ENCODE results near the gene TNFRSF9. TPM values are rescaled to one million over a fixed set of nuclear protein-coding genes. Genes with fewer than 3 reads are reported as not detected.

The TNFRSF9 gene
- total RNA-seq, 1 experiment from 2014 or later, result not detected

DNA sequence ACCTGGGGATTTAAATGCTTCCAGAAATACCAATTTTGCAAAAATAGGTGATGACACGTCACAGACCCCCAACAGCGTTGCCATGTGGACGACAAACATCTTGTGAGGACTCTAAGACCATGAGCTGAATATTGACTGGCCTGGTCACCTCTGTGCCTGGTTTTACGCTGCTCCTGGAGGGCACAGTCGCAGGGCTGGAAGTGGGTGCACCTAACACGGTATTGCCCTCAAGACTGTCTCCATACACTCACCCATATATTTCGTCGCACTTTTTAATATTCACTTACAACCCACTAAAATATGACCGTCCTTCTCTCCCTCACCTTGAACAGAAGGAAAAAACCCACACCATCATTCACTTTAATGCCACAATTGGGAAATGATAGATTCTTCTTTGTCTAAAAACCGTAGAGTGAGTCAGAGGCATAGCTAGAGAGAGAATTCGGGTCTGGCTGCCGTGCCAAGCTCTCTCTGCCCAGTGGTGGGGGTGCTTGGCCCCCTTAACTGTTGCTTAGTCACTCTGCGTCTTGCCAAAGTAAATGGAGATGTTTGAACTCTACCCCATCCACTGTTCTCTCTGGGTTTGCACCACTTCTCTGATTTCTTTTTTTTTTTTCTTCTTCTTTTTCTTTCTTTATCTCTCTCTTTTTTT, 47.0 kb downstream of the TNFRSF9 start:
- Histone ChIP-seq H3K23me2 (ENCODE audit: insufficient read length, low read depth, low read length, poor library complexity, severe bottlenecking) (no peaks in the 10 kb centered on the region), H3K79me2 (ENCODE audit: insufficient read depth, low read length) (no peaks in the 10 kb centered on the region), H2BK120ac (ENCODE audit: low read depth, low read length, poor library complexity, severe bottlenecking) (no peak overlapping the region), H2AFZ (ENCODE audit: low read length) (no peak overlapping the region), H4K5ac (ENCODE audit: insufficient read length, low read depth, low read length) (no peak overlapping the region), H3K27me3 (ENCODE audit: insufficient read depth, low read length) (no peaks in the 10 kb centered on the region), H3K27ac (ENCODE audit: insufficient read length, low read depth, low read length) (no peak overlapping the region), H4K8ac (replicated peaks; ENCODE audit: insufficient read length, low read depth, low read length) (no peak overlapping the region), H4K20me1 (ENCODE audit: control insufficient read depth, insufficient read depth, insufficient read length) (no peaks in the 10 kb centered on the region), H3K23ac (ENCODE audit: insufficient read length, low read depth, low read length) (no peak overlapping the region), H3K4ac (ENCODE audit: low read depth, low read length) (no peak overlapping the region), H3K4me1 (ENCODE audit: insufficient read depth, low read length) (no peaks in the 10 kb centered on the region), H2BK20ac (ENCODE audit: low read depth, low read length, poor library complexity, severe bottlenecking) (no peak overlapping the region), H3K14ac (ENCODE audit: insufficient read depth, low read length) (no peak overlapping the region), H3K9me3 (ENCODE audit: control insufficient read depth, low read depth, low read length) (no peaks in the 10 kb centered on the region), H3K56ac (ENCODE audit: insufficient read length, low read depth, low read length) (no peak overlapping the region), H3K18ac (ENCODE audit: insufficient read length, low read depth, low read length) (no peak overlapping the region), H2BK12ac (ENCODE audit: insufficient read length, low read depth, low read length) (no peak overlapping the region), H2BK5ac (ENCODE audit: insufficient read length, low read length) (no peak overlapping the region), H3T11ph (ENCODE audit: low read length) (no peak overlapping the region), H2AK5ac (ENCODE audit: insufficient read length, low read length) (no peak overlapping the region), H3K79me1 (ENCODE audit: insufficient read depth, low read depth, low read length, poor library complexity, severe bottlenecking) (no peaks in the 10 kb centered on the region), H2BK15ac (ENCODE audit: low read depth, low read length) (no peak overlapping the region), H3K9ac (ENCODE audit: extremely low read depth, insufficient read length, low read length) (no peak overlapping the region), H4K91ac (ENCODE audit: insufficient read length, low read depth, low read length) (no peak overlapping the region), H3K4me2 (ENCODE audit: insufficient read depth, insufficient read length, low read length) (no peak overlapping the region)
- Mint-ChIP-seq H3K9me3 (no peaks in the 10 kb centered on the region; a peak in 1 of 5 replicates), H3K27ac (no peak overlapping the region; a peak in 1 of 7 replicates), H3K4me1 (peaks cover 3 to 6% of the 10 kb centered on the region in 2 experiments; a peak in 3 of 4 replicates), H3K27me3 (ENCODE audit: low read depth) (peaks cover 2% of the 10 kb centered on the region; the same call in 1 of the 2 replicates), H3K4me3 (no peak overlapping the region), H3K36me3 (ENCODE audit: insufficient read depth in 1 of 3, low read depth in 3 of 3) (no peaks in the 10 kb centered on the region; a peak in 1 of 7 replicates)
- no peak for DNase-seq
- 100% methylated on average over 3 of the region's 13 CpGs for WGBS (ENCODE audit: extremely low coverage, insufficient read length, low lambda C conversion rate)
- TF ChIP-seq, protein P1, sequence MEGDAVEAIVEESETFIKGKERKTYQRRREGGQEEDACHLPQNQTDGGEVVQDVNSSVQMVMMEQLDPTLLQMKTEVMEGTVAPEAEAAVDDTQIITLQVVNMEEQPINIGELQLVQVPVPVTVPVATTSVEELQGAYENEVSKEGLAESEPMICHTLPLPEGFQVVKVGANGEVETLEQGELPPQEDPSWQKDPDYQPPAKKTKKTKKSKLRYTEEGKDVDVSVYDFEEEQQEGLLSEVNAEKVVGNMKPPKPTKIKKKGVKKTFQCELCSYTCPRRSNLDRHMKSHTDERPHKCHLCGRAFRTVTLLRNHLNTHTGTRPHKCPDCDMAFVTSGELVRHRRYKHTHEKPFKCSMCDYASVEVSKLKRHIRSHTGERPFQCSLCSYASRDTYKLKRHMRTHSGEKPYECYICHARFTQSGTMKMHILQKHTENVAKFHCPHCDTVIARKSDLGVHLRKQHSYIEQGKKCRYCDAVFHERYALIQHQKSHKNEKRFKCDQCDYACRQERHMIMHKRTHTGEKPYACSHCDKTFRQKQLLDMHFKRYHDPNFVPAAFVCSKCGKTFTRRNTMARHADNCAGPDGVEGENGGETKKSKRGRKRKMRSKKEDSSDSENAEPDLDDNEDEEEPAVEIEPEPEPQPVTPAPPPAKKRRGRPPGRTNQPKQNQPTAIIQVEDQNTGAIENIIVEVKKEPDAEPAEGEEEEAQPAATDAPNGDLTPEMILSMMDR (conservative IDR thresholded peaks at IDR 0.05), result no peak
